ENCODE data around the gene ITGA11.

The ITGA11 gene

DNA sequence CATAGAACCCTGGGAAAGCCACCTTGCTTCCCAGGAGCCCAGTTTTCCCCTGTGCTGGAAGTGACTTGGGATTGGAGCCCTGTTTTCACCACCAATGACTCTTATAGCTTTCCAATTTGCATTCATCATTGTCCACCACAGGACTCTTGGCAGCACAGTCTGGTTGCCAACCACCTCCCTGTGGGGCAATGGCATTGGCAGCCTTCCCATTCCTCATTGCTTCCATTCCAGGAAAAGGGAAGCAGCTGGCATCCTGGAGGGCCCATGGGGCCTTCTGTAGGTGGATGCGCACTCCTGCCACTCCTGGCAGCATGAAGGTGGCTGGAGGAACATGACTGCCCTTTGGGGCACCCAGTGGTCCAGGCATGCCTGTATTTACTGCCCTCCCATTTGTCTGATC is 96.7 kb downstream of the ITGA11 start:
- no peak overlapping the region for H3K4me3 ChIP-seq (ENCODE audit: low read depth, low read length)
- no peak for DNase-seq (ENCODE audit: low read depth)
- TF ChIP-seq, protein P1, sequence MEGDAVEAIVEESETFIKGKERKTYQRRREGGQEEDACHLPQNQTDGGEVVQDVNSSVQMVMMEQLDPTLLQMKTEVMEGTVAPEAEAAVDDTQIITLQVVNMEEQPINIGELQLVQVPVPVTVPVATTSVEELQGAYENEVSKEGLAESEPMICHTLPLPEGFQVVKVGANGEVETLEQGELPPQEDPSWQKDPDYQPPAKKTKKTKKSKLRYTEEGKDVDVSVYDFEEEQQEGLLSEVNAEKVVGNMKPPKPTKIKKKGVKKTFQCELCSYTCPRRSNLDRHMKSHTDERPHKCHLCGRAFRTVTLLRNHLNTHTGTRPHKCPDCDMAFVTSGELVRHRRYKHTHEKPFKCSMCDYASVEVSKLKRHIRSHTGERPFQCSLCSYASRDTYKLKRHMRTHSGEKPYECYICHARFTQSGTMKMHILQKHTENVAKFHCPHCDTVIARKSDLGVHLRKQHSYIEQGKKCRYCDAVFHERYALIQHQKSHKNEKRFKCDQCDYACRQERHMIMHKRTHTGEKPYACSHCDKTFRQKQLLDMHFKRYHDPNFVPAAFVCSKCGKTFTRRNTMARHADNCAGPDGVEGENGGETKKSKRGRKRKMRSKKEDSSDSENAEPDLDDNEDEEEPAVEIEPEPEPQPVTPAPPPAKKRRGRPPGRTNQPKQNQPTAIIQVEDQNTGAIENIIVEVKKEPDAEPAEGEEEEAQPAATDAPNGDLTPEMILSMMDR (IDR thresholded peaks at IDR 0.05; ENCODE audit: low read depth, low read length, missing control alignments), result no peak

GRCh38 chr15:68334661-68335124 is 97.3 kb downstream of the ITGA11 start:
- H3K4me3 ChIP-seq (ENCODE audit: low read depth, low read length), result no peak overlapping the region
- no peak for DNase-seq (ENCODE audit: low read depth)
- TF ChIP-seq, protein P1 (IDR thresholded peaks at IDR 0.05; ENCODE audit: low read depth, low read length, missing control alignments), result no peak

DNA sequence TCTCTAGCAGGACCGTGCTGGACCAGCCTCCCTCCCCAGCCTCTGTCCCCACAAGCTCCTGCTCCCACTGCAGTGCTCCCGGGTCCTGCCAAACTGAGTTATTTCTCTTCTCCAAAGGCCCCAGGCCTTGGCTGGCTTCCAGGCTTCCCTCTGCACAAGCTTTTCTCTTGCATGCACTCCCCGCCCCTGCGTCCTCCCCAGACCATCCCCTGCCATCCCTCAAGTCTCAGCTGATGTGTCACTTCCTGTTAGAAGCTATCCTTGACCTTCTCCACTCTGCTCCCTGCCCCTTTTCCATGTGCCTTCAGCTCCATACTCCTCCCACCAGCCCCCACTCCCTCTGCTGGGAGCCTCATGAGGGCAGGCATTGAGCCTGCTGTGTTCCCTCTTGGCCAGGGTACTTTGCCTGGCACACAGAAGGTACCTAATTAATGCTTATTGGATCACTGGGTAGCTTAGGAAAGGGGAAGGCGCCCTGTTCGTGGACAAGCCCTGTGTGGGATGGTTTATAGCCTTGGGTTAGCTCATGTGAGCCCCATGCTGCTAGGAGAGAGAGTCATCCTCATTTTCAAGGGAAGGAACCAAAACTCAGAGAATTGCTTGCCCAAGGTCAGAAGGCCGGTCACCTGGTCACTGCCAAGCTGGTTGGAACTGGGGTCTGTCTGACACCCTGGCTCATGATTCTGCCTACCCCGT is 98.0 kb downstream of the ITGA11 start:
- TF ChIP-seq, protein P1 (IDR thresholded peaks at IDR 0.05; ENCODE audit: low read depth, low read length, missing control alignments), result no peak
- no peak overlapping the region for H3K4me3 ChIP-seq (ENCODE audit: low read depth, low read length)
- no peak for DNase-seq (ENCODE audit: low read depth)

GRCh38 chr15:68332266-68332665 is 99.7 kb downstream of the ITGA11 start:
- DNase-seq (ENCODE audit: low read depth), result no peak
- TF ChIP-seq, protein P1 (IDR thresholded peaks at IDR 0.05; ENCODE audit: low read depth, low read length, missing control alignments), result no peak
- no peak overlapping the region for H3K4me3 ChIP-seq (ENCODE audit: low read depth, low read length)

DNA sequence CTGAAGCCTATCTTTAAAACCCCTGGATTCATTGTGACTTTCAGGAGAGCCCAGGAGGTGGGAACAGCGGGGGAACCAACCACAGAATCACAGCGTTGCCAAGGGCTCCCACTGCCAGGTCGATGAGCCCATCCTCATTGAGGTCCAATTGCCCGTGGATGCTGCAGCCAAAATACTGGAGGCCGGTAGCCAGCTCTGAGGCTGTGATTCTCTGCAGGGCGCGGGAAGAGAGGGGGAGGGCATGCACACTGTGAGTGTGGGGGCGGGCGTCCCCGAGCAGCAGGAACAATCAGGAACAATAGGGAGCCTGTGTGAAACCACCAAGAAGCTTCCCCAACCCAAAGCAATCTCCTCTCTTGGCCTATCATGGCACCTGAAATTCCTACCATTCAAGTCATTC is 101.1 kb downstream of the ITGA11 start:
- TF ChIP-seq, protein P1 (IDR thresholded peaks at IDR 0.05; ENCODE audit: low read depth, low read length, missing control alignments), result no peak
- no peak for DNase-seq (ENCODE audit: low read depth)
- no peak overlapping the region for H3K4me3 ChIP-seq (ENCODE audit: low read depth, low read length)

GRCh38 chr15:68330416-68330815 is 101.5 kb downstream of the ITGA11 start:
- H3K4me3 ChIP-seq (ENCODE audit: low read depth, low read length), result no peak overlapping the region
- TF ChIP-seq, protein P1 (IDR thresholded peaks at IDR 0.05; ENCODE audit: low read depth, low read length, missing control alignments), result no peak
- DNase-seq (ENCODE audit: low read depth), result no peak

- TF ChIP-seq, protein P1 (IDR thresholded peaks at IDR 0.05; ENCODE audit: low read depth, low read length, missing control alignments), result no peak
- no peak overlapping the region for H3K4me3 ChIP-seq (ENCODE audit: low read depth, low read length)
- DNase-seq (ENCODE audit: low read depth), result no peak
Observed at GRCh38 chr15:68328964-68329363, 103.0 kb downstream of the ITGA11 start.

All from GM12864 (cell line).